ENCODE data around the gene MCF2L2. TPM values are rescaled to one million over a fixed set of nuclear protein-coding genes. Genes with fewer than 3 reads are reported as not detected.

The MCF2L2 gene
- polyA plus RNA-seq, 1 donor from 2014 or later: 9.3 TPM

GRCh38 chr3:183401678-183402077 lies 26.7 kb downstream of the MCF2L2 start:
- no peak overlapping the region for H3K27ac ChIP-seq (ENCODE audit: low read length)
- TF ChIP-seq EP300 (conservative IDR thresholded peaks at IDR 0.05; ENCODE audit: poor library complexity, severe bottlenecking) (no peak), POLR2AphosphoS5 (IDR thresholded peaks at IDR 0.05) (no peak), MXI1 (conservative IDR thresholded peaks at IDR 0.05; ENCODE audit: poor library complexity, severe bottlenecking) (no peak), CTCF (IDR thresholded peaks at IDR 0.05; ENCODE audit: poor library complexity, severe bottlenecking) (no peak), TAF1 (IDR thresholded peaks at IDR 0.05; ENCODE audit: low read depth) (no peak), REST (IDR thresholded peaks at IDR 0.05; ENCODE audit: borderline replicate concordance) (no peak), SMC3 (conservative IDR thresholded peaks at IDR 0.05; ENCODE audit: poor library complexity) (no peak), RAD21 (conservative IDR thresholded peaks at IDR 0.05) (no peak)
- no peaks in the 10 kb centered on the region for H3K36me3 ChIP-seq (ENCODE audit: insufficient read depth, low read length)
- H3F3A ChIP-seq (ENCODE audit: insufficient read depth, low read length, poor library complexity, severe bottlenecking): no peaks in the 10 kb centered on the region
- no peaks in the 10 kb centered on the region for H3K9me3 ChIP-seq (ENCODE audit: low read length)
- no peaks in the 10 kb centered on the region for H3K79me2 ChIP-seq (replicated peaks; ENCODE audit: insufficient read depth, low read length)
- H3K4me2 ChIP-seq (ENCODE audit: low read length): no peak overlapping the region
- H3K27me3 ChIP-seq (ENCODE audit: insufficient read depth, low read depth, low read length): no peaks in the 10 kb centered on the region
- H3K9ac ChIP-seq (ENCODE audit: low read length): no peak overlapping the region
- no peaks in the 10 kb centered on the region for H3K9me2 ChIP-seq (ENCODE audit: insufficient read depth, low read length)
- no peaks in the 10 kb centered on the region for H4K20me1 ChIP-seq (ENCODE audit: insufficient read depth)
- H2AFZ ChIP-seq (ENCODE audit: low read depth, low read length): no peak overlapping the region
- no peak overlapping the region for H3K4me3 ChIP-seq (ENCODE audit: low read length)

GRCh38 chr3:183400352-183400751 lies 28.1 kb downstream of the MCF2L2 start:
- Histone ChIP-seq H3K27ac (ENCODE audit: low read length) (no peak overlapping the region), H3K27me3 (ENCODE audit: insufficient read depth, low read depth, low read length) (no peaks in the 10 kb centered on the region), H3K4me3 (ENCODE audit: low read length) (no peak overlapping the region), H2AFZ (ENCODE audit: low read depth, low read length) (no peak overlapping the region), H3K79me2 (replicated peaks; ENCODE audit: insufficient read depth, low read length) (no peaks in the 10 kb centered on the region), H3K9me3 (ENCODE audit: low read length) (no peaks in the 10 kb centered on the region), H3K9ac (ENCODE audit: low read length) (no peak overlapping the region), H3K36me3 (ENCODE audit: insufficient read depth, low read length) (no peaks in the 10 kb centered on the region), H3F3A (ENCODE audit: insufficient read depth, low read length, poor library complexity, severe bottlenecking) (no peaks in the 10 kb centered on the region), H4K20me1 (ENCODE audit: insufficient read depth) (no peaks in the 10 kb centered on the region), H3K9me2 (ENCODE audit: insufficient read depth, low read length) (no peaks in the 10 kb centered on the region), H3K4me2 (ENCODE audit: low read length) (no peak overlapping the region)
- TF ChIP-seq TAF1 (IDR thresholded peaks at IDR 0.05; ENCODE audit: low read depth) (no peak), REST (IDR thresholded peaks at IDR 0.05; ENCODE audit: borderline replicate concordance) (no peak), SMC3 (conservative IDR thresholded peaks at IDR 0.05; ENCODE audit: poor library complexity) (no peak), RAD21 (conservative IDR thresholded peaks at IDR 0.05) (no peak), EP300 (conservative IDR thresholded peaks at IDR 0.05; ENCODE audit: poor library complexity, severe bottlenecking) (no peak), MXI1 (conservative IDR thresholded peaks at IDR 0.05; ENCODE audit: poor library complexity, severe bottlenecking) (no peak), CTCF (IDR thresholded peaks at IDR 0.05; ENCODE audit: poor library complexity, severe bottlenecking) (no peak), POLR2AphosphoS5 (IDR thresholded peaks at IDR 0.05) (no peak), EZH2 (IDR thresholded peaks at IDR 0.05; ENCODE audit: borderline replicate concordance, insufficient read depth, low read length, poor library complexity, severe bottlenecking) (no peak)
